ENCODE results near the gene APP.

DNA sequence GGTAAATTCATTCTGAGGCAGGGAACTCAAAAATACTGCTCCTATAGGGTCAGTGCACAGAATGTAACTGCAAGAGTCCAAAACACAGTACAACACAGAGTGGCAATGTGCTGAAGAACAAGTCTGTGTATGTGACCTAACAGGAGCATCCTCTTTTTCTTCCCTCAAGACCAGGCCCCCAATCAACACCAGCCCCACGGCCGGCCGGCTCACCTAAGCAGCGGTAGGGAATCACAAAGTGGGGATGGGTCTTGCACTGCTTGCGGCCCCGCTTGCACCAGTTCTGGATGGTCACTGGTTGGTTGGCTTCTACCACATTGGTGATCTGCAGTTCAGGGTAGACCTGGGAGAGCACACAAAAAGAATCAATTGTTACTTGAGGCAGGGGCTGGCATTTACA lies 80.8 kb downstream of the APP start:
- TF ChIP-seq, protein P1, sequence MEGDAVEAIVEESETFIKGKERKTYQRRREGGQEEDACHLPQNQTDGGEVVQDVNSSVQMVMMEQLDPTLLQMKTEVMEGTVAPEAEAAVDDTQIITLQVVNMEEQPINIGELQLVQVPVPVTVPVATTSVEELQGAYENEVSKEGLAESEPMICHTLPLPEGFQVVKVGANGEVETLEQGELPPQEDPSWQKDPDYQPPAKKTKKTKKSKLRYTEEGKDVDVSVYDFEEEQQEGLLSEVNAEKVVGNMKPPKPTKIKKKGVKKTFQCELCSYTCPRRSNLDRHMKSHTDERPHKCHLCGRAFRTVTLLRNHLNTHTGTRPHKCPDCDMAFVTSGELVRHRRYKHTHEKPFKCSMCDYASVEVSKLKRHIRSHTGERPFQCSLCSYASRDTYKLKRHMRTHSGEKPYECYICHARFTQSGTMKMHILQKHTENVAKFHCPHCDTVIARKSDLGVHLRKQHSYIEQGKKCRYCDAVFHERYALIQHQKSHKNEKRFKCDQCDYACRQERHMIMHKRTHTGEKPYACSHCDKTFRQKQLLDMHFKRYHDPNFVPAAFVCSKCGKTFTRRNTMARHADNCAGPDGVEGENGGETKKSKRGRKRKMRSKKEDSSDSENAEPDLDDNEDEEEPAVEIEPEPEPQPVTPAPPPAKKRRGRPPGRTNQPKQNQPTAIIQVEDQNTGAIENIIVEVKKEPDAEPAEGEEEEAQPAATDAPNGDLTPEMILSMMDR (IDR thresholded peaks at IDR 0.05; ENCODE audit: low read depth, low read length, poor library complexity, severe bottlenecking), result no peak
- no peak for TF ChIP-seq EZH2phosphoT487 (IDR thresholded peaks at IDR 0.05; ENCODE audit: borderline replicate concordance, low read length)

Measured in DOHH2 (cell line).